B cell (primary cell): ENCODE results near the gene METTL25. TPM values are rescaled to one million over a fixed set of nuclear protein-coding genes. Genes with fewer than 3 reads are reported as not detected.

Experiments used
- ATAC-seq: fragments of 200-7000 bp; cut with Tn5 transposase; one replicate; pipeline ENCODE4 v1.10.0; 2021; ENCODE audit warnings: low read depth, mild to moderate bottlenecking, moderate number of reproducible peaks, moderate library complexity
- CTCF ChIA-PET: fragments of 350-600 bp; sonication (Branson Sonifier 250); formaldehyde crosslinking; loops from one replicate; lab custom pipeline; 2021; ENCODE audit warnings: antibody characterized with exemption, inconsistent platforms; lab: Charles Lee
- POLR2A ChIA-PET: fragments of 350-600 bp; sonication (Branson Sonifier 250); formaldehyde crosslinking; loops from one replicate; lab custom pipeline; 2021; ENCODE audit warnings: antibody characterized with exemption; lab: Charles Lee
- DNase-seq: peaks from one replicate; pipeline ENCODE4 v3.0.0; 2013
- H2AFZ ChIP-seq: 2 replicates; pipeline ENCODE4 v1.6.1; 2012; ENCODE audit warnings: mild to moderate bottlenecking, low read depth, low read length; ENCODE audit not compliant: insufficient read depth, poor library complexity, severe bottlenecking
- H3K27ac ChIP-seq, 2 donors: 1 replicate in 1 of 2; 2 replicates in 1 of 2; pipeline ENCODE4 v1.5.1; 2012 to 2013; ENCODE audit warnings: low read length in 2 of 2, mild to moderate bottlenecking in 2 of 2, moderate library complexity in 1 of 2
- H3K27me3 ChIP-seq, 4 experiments: fragments of 200-600 bp in 1 of 4; sonication (generic) in 1 of 4; replicated peaks in 1 of 4; 1 replicate in 2 of 4; 2 replicates in 2 of 4; pipeline versions ENCODE4 v1.6.1 to v1.7.0; 2013 to 2016; ENCODE audit warnings: low read length in 3 of 4, mild to moderate bottlenecking in 2 of 4, mixed read lengths in 1 of 4, moderate library complexity in 1 of 4; ENCODE audit not compliant: insufficient read depth in 4 of 4, control insufficient read depth in 3 of 4; ENCODE audit errors: control extremely low read depth in 1 of 4
- H3K36me3 ChIP-seq, 2 experiments: replicated peaks in 1 of 2; 1 replicate in 1 of 2; 2 replicates in 1 of 2; pipeline versions ENCODE4 v1.6.1 to v1.7.1; 2013; ENCODE audit warnings: low read length in 1 of 2; ENCODE audit not compliant: insufficient read depth in 2 of 2, control insufficient read depth in 1 of 2; ENCODE audit errors: control extremely low read depth in 1 of 2, extremely low read depth in 1 of 2
- H3K4me1 ChIP-seq, 2 donors: fragments of 200-600 bp in 1 of 2; sonication (generic) in 1 of 2; 1 replicate in 1 of 2; 2 replicates in 1 of 2; pipeline versions ENCODE4 v1.5.1 to v1.6.1; 2013 to 2017; ENCODE audit warnings: low read length in 2 of 2; ENCODE audit not compliant: control insufficient read depth in 2 of 2, insufficient read depth in 2 of 2
- H3K4me2 ChIP-seq: replicated peaks from 2 replicates; pipeline ENCODE3; 2012; ENCODE audit warnings: mild to moderate bottlenecking, low read depth, low read length; ENCODE audit not compliant: poor library complexity, severe bottlenecking
- H3K4me3 ChIP-seq, 5 experiments: fragments of 200-600 bp in 1 of 5; sonication (generic) in 1 of 5; 1 replicate in 3 of 5; 2 replicates in 2 of 5; pipeline versions ENCODE4 v1.5.1 to v1.7.0; 2011 to 2016; ENCODE audit warnings: low read length in 4 of 5, mild to moderate bottlenecking in 4 of 5, low read depth in 2 of 5, control low read depth in 1 of 5, moderate library complexity in 1 of 5; ENCODE audit not compliant: insufficient read depth in 1 of 5; ENCODE audit errors: control extremely low read depth in 1 of 5, extremely low read depth in 1 of 5
- H3K79me2 ChIP-seq: fragments of 200-600 bp; sonication (generic); one replicate; pipeline ENCODE4 v1.6.0; 2016; ENCODE audit warnings: low read length; ENCODE audit not compliant: control insufficient read depth, insufficient read depth
- H3K9ac ChIP-seq: fragments of 200-600 bp; sonication (generic); 2 replicates; pipeline ENCODE4 v1.6.1; 2017; ENCODE audit warnings: mild to moderate bottlenecking, low read length, moderate library complexity
- H3K9me3 ChIP-seq, 3 donors: one replicate each; pipeline versions ENCODE4 v1.6.1 to v1.7.1; 2013; ENCODE audit warnings: low read length in 2 of 3; ENCODE audit not compliant: control insufficient read depth in 2 of 3, insufficient read depth in 1 of 3; ENCODE audit errors: control extremely low read depth in 1 of 3
- H4K20me1 ChIP-seq: 2 replicates; pipeline ENCODE4 v1.6.0; 2012; ENCODE audit warnings: mild to moderate bottlenecking, low read length; ENCODE audit not compliant: insufficient read depth, control insufficient read depth, poor library complexity, severe bottlenecking
- H3K27ac Mint-ChIP-seq: one replicate; pipeline ENCODE4 v1.8.0; 2021; ENCODE audit warnings: mixed read lengths
- H3K27me3 Mint-ChIP-seq: one replicate; pipeline ENCODE4 v1.8.0; 2021; ENCODE audit warnings: mixed read lengths
- H3K4me1 Mint-ChIP-seq: one replicate; pipeline ENCODE4 v1.8.0; 2021; ENCODE audit warnings: mixed read lengths
- H3K4me3 Mint-ChIP-seq: one replicate; pipeline ENCODE4 v1.8.0; 2021; ENCODE audit warnings: mixed read lengths
- H3K9me3 Mint-ChIP-seq: one replicate; pipeline ENCODE4 v1.8.0; 2022; ENCODE audit warnings: mixed read lengths; ENCODE audit not compliant: insufficient read depth
- CTCF ChIP-seq: fragments of 200-600 bp; IDR thresholded peaks from one replicate; pipeline ENCODE4 v1.8.0; 2022; ENCODE audit warnings: antibody characterized with exemption, mild to moderate bottlenecking
- EZH2 ChIP-seq: IDR thresholded peaks from 2 replicates; pipeline ENCODE4 v1.6.1; 2012; ENCODE audit warnings: borderline replicate concordance, low read depth, mild to moderate bottlenecking, moderate library complexity, low read length; ENCODE audit not compliant: insufficient read depth, poor library complexity, severe bottlenecking
- WGBS: methylation state at CpG from one replicate; pipeline ENCODE4 v1.1.5; 2013; ENCODE audit warnings: missing lambda C conversion rate; ENCODE audit not compliant: insufficient coverage; 5-methylcytosine and 5-hydroxymethylcytosine counted together
- intact Hi-C: fragments of 100-400 bp; cut with micrococcal nuclease; formaldehyde crosslinking; loops from one replicate; pipeline ENCODE4 v1.10.0; 2022
- polyA plus RNA-seq: library from polyadenylated mRNA; depleted of rRNA; stranded (reverse); fragments of >200 nt; gene quantifications from 2 replicates; pipeline ENCODE4 v1.2.3, GENCODE V29; 2012
- total RNA-seq, 2 donors: library from RNA; stranded (reverse); fragments of 120-200 nt in 1 of 2; gene quantifications; 1 replicate in 1 of 2; 2 replicates in 1 of 2; pipeline versions ENCODE4 v1.2.3 to v1.2.4, GENCODE V29; 2013 to 2022

Gene METTL25
- total and polyA plus RNA-seq, 2 donors (not counting 1 experiment from before 2014, with no cell fraction given) = 5.4 to 24.1 TPM

GRCh38 chr12:82361461-82361915 lies 3.2 kb downstream of the METTL25 start:
- no peak overlapping the region for H3K27ac Mint-ChIP-seq
- peaks cover 6% of the 10 kb centered on the region for H4K20me1 ChIP-seq
- H3K4me3 Mint-ChIP-seq = no peak overlapping the region
- H3K27me3 ChIP-seq = no peaks in the 10 kb centered on the region
- no peak for ATAC-seq
- ChIA-PET POLR2A (no interaction called here), CTCF (interaction anchor here (1.2 kb wide), 1 partner anchor 10 kb away, joined by 3 read pairs; no protein-coding TSS in a partner anchor)
- no peaks in the 10 kb centered on the region for H3K9me3 ChIP-seq
- H3K36me3 ChIP-seq = peaks cover 0 to 7% of the 10 kb centered on the region in 2 experiments
- DNase-seq = peak; percentile 12
- TF ChIP-seq EZH2 = no peak
- TF ChIP-seq CTCF = no peak
- no peak overlapping the region for H3K9ac ChIP-seq
- H2AFZ ChIP-seq = no peak overlapping the region
- intact Hi-C loops = no loop called here
- H3K27me3 Mint-ChIP-seq = no peaks in the 10 kb centered on the region
- no peak overlapping the region for H3K4me3 ChIP-seq
- no peak overlapping the region for H3K4me2 ChIP-seq
- peaks cover 3% of the 10 kb centered on the region for H3K9me3 Mint-ChIP-seq
- no peak overlapping the region for H3K27ac ChIP-seq
- peaks cover 81% of the 10 kb centered on the region for H3K79me2 ChIP-seq
- 88% methylated on average over 22 of the region's 22 CpGs for WGBS
- H3K4me1 ChIP-seq = peaks cover 20 to 21% of the 10 kb centered on the region in 2 donors
- H3K4me1 Mint-ChIP-seq = peaks cover 40% of the 10 kb centered on the region

DNA sequence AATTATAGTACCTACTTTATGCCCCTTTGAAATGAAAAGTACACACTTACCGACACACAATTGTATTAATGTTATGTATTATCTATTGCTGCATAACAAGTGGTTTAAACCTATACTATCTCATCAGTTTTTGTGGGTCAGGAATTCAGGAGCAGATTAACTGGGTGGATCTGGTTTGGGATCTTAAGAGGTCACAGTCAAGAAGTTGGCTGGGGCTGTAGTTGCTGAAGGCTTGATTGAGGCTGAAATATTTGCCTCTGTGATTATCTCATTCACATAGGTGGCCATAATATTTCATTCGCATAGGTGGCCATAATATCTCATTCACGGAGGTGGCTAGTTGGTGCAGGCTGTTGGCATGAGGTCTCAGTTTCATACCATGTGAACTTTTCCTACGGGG lies 5.7 kb downstream of the METTL25 start:
- ChIA-PET CTCF (no interaction called here), POLR2A (no interaction called here)

More for the DNA sequence above, 5.7 kb downstream of the METTL25 start:
- intact Hi-C loops = no loop called here
- Mint-ChIP-seq H3K4me1 (peaks cover 21% of the 10 kb centered on the region), H3K27ac (no peak overlapping the region), H3K9me3 (peaks cover 3% of the 10 kb centered on the region), H3K27me3 (no peaks in the 10 kb centered on the region), H3K4me3 (no peak overlapping the region)
- Histone ChIP-seq H3K4me3 (no peak overlapping the region), H3K79me2 (peaks cover 77% of the 10 kb centered on the region), H3K27ac (no peak overlapping the region), H2AFZ (no peak overlapping the region), H3K9me3 (no peaks in the 10 kb centered on the region), H4K20me1 (peaks cover 13% of the 10 kb centered on the region), H3K36me3 (peaks cover 0 to 2% of the 10 kb centered on the region in 2 experiments), H3K9ac (no peak overlapping the region), H3K4me1 (peaks cover 7 to 9% of the 10 kb centered on the region in 2 donors), H3K27me3 (no peaks in the 10 kb centered on the region), H3K4me2 (no peak overlapping the region)
- WGBS = 90% methylated on average over 2 of the region's 4 CpGs
- ATAC-seq (no peak), DNase-seq (no peak)
- TF ChIP-seq CTCF (no peak), EZH2 (no peak)
